Stimulated activated naive CD4-positive, alpha-beta T cell treated with Interleukin-2 at 50 U/mL for 16 hours (primary cell): ENCODE results near the gene MEIKIN.
"Not testable (repeated sequence)": the region's sequence is repeated elsewhere in the genome, so short reads cannot be mapped to it uniquely, and the experiment has no call there.

Source experiments
- DNase-seq: peaks from one replicate; lab custom pipeline; 2025; lab: John Stamatoyannopoulos, UW

MEIKIN gene

DNA sequence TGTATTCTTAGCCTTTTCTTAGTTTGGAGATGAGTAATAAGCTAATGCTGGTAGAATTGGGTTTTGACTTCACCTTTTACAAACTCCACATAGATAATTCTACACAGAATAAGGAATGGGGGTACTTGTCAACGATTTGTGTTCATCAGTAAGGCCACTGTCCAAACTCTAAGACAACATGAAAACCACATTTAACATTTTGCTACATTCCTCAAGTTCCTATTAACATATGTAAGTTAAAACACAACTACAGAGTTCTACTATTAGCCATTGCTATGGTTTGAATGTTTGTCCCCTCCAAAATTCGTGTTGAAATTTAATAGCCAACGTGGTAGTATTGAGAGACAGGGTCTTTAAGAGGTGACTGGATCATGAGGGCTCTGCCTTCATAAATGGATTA is 31.9 kb downstream of the MEIKIN start:
- DNase-seq, result no peak

DNA sequence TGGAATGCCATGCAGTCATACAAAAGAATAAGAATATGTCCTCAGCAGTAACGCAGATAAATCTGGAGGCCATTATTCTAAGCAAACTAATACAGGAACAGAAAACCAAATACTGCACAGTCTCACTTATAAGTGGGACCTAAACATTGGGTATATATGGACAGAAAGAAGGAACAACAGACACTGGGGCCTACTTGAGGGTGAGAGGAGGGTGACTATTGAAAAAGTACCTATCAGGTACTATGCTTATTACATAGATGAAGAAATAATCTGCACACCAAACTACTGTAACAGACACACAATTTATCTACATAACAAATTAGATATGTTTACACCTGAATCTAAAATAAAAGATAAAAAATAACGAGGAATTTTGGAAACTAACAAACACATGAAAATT is 38.8 kb downstream of the MEIKIN start:
- no peak for DNase-seq

DNA sequence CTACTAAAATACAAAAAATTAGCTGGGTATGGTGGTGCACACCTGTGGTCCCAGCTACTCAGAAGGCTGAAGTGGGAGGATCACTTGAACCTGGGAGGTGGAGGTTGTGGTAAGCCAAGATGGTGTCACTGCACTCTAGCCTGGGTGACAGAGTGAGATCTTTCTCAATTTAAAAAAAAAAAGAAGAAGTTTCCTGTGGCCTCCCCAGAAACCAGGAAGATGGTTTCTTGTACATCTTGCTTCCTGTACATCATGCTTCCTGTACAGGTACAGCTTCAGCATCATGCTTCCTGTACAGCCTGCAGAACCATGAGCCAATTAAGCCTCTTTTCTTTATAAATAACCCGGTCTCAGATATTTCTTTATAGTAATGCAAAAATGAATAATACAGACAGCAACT is 43.2 kb downstream of the MEIKIN start:
- DNase-seq, result not testable (repeated sequence)

DNA sequence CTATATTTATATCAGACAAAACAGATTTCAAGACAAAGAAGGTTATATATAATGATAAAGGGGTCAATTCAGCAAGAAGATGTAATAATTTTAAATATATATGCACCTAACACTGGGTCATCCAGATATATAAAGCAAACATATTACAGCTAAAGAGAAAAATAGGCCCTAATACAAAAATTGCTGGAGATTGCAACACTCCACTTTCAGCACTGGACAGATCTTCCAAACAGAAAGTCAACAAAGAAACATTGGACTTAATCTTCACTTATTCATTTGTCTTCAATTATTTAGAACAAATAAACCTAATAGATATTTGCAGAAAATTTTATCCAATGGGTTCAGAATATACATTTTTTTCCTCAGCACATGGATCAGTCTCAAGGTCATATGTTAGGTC is 45.8 kb downstream of the MEIKIN start:
- no peak for DNase-seq

DNA sequence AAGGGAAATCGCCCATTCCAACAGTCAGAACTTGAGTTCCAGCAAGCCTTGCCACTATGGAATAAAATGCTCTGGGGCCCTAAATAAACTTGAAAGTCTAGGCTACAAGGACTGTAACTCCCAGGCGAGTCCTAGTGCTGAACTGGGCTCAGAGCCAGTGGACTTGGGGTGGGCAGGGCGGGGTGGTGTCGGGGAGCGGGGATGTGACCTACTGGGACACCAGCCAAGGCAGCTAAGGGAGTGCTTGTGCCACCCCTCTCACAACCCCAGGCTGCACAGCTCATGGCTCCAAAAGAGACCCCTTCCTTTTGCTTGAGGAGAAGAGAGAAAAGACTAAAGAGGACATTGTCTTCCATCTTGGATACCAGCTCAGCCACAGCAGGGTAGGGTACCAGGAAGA is 61.5 kb downstream of the MEIKIN start:
- DNase-seq, result no peak

DNA sequence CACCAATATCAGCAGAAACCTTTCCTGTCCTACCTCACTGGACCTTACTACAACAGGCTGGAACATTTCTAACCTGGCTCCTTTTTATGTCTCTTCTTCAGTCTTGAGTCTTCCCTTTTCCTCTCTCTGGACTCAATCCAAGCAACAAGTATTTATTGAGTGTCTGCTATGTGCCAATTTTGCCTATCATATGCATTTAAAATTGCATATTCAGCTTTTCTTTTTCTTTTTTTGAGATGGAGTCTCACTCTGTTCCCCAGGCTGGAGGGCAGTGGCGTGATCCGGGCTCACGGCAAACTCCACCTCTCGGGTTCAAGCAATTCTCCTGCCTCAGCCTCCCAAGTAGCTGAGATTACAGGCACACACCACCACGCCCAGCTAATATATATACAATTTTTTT is 65.8 kb downstream of the MEIKIN start:
- no peak for DNase-seq

DNA sequence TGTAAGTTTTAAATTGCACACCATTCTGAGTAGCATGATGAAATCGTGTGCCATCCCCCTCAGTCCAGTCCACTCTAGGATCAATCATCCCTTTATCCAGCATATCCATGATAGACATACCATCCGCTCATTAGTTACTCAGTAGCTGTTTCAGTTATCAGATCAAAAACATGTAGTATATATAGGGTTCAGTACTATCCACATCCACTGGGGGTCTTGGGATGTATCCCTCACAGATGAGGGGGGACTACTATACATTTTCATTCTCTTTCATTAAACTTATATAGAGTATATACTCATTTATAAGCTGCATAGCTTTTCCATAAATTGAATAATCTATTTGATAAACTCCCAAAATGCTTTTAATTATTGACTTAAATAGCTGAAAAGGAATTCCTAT is 67.6 kb downstream of the MEIKIN start:
- DNase-seq, result no peak

DNA sequence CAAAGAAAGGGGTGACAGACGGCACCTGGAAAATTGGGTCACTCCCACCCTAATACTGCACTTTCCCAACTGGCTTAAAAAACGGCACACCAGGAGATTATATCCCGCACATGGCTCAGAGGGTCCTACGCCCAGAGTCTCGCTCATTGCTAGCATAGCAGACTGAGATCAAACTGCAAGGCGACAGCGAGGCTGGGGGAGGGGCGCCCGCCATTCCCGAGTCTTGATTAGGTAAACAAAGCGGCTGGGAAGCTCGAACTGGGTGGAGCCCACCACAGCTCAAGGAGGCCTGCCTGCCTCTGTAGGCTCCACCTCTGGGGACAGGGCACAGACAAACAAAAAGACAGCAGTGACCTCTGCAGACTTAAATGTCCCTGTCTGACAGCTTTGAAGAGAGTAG is 74.2 kb downstream of the MEIKIN start:
- DNase-seq, result not testable (repeated sequence)

DNA sequence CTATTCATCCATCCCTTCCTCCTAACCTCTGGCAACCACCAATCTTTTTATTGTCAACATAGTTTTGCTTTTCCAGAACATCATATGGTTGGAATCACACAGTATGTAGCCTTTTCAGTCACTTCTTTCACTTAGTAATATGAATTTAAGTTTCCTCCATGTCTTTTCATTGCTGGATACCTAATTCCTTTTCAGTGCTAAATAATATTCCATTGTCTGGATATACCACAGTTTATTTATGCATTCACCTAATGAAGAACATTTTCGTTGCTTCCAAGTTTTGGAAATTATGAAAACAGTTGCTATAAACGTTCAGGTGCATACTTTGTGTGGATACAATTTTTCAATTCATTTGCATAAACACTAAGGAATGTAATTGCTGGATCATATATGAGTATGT is 77.9 kb downstream of the MEIKIN start:
- DNase-seq, result no peak

DNA sequence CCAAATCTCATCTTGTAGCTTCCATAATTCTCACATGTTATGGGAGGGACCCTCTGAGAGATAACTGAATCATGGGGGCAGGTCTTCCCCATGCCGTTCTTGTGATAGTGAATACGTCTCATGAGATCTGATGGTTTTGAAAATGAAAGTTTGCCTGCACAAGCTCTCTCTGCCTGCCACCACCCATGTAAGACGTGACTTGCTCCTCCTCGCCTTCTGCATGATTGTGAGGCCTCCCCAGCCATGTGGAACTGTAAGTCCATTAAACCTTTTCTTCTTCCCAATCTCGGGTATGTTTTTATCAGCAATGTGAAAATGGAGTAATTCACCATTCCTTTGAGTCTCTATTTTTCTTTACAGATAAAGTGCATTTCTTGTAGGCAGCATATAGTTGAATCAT is 81.8 kb downstream of the MEIKIN start:
- no peak for DNase-seq

DNA sequence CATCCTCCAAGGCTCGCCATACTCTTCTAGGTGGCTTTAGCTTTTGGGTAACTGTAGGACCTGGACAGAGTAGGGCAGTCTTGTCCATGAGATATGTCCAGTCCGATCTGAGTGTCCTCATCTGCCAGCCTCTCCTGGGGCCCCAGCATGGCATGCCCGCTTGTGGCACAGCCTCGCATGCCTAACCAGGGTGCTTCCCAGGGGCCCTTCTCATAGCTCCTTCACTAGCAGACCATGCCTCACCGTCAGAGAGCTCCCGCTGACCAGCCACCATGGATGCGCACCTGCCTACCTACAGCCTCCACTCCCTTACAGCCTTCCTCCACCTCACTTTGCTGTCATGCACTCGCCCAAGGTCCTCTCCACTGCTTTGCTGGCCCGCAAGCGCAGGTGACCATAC is 88.1 kb downstream of the MEIKIN start:
- no peak for DNase-seq

DNA sequence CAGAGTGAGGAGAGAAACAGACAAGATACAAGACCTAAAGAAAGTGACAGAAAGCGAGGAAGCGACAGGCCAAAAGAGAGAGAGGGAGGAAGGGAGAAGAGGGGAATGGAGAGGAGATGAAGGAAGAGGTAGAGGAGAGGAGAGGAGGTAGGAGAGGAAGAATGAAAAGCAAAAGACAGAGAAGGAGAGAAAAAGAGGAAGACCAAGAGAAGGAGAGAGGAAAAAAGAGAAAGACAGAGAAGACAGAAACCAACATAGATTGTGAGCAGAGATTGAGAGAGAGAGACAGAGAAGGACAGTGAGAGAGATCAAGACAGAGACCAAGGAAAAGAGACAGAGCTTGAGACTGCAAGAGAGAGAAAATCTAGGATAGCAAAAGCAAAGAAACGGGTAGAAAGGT is 90.0 kb downstream of the MEIKIN start:
- no peak for DNase-seq

DNA sequence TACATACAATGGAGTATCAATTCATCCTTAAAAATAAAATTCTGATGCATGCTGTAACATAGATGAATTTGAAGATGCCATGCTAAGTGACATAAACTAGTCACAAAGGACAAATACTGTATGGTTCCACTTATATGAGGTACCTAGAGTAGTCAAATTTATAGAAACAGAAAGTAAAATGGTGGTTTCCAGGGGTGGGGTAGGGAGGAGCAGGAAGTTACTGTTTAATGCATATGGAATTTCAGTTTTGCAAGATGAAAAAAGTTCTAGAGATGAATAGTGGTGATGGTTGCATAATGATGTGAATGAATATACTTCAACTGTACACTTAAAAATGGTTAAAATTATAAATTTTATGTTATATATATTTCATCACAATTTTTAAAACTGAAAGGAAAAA is 91.3 kb downstream of the MEIKIN start:
- no peak for DNase-seq

DNA sequence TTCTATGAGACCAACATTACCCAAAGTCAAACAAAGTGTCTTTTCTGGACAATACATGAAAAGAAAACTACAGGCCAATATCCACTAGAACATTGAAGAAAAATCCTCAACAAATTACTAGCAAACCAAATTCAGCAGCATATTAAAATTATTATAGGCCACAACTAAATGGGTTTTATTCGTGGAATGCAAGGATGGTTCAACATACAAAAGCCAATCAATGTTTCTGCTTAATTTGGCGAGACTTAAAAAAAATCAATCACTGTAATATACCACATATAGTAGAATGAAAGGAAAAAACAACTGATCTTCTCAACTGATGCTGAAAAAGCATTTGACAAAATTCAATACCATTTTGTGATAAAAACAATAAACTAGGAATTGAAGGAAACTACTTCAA is 96.8 kb downstream of the MEIKIN start:
- DNase-seq, result no peak

DNA sequence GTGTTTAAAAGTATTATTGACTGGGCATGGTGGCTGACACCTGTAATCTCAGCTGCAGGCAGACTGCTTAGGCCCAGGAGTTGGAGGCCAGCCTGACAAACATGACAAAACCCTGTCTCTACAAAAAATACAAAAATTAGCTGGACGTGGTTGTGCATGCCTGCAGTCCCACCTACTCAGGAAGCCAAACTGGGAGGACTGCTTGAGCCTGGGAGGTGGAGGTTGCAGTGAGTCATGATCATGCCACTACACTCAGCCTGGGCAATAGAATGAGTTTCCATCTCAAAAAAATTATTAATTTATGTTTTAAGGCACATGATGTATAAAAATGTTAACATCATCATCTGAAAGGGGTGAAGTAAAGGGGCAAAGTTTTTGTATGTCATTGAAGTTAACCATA is 98.9 kb downstream of the MEIKIN start:
- DNase-seq, result no peak

DNA sequence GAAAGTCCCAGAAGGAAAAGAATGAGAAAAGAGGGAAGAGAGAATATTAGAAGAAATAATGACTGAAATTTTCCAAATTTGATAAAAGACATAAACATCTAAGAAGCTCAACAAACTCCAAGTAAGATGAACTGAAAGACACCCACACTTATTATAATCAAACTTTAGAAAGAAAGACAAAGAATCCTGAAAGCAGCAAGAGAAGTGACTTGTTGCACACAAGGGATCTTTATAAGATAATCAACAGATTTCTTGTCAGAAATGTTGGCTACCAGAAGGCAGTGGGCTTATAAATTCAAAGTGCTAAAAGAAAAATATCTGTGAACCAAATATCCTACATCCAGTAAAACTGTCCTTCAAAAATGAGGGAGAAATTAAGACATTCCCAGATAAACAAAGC is 99.6 kb downstream of the MEIKIN start:
- DNase-seq, result no peak

DNA sequence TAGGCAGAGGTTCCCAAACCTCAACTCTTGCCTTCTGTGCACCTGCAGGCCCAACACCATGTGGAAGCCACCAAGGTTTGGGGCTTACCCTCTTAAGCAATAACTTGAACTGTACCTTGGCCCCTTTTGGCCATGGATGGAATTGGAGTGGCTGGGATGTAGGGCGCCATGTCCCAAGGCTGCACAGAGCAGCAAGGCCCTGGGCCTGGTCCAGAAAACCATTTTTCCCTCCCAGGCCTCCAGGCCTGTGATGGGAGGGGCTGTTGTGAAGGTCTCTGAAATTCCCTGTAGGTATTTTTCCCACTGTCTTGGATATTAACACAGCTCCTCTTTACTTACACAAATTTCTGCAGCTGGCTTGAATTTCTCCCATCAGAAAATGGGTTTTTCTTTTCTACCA is 102.5 kb downstream of the MEIKIN start:
- DNase-seq, result not testable (repeated sequence)

DNA sequence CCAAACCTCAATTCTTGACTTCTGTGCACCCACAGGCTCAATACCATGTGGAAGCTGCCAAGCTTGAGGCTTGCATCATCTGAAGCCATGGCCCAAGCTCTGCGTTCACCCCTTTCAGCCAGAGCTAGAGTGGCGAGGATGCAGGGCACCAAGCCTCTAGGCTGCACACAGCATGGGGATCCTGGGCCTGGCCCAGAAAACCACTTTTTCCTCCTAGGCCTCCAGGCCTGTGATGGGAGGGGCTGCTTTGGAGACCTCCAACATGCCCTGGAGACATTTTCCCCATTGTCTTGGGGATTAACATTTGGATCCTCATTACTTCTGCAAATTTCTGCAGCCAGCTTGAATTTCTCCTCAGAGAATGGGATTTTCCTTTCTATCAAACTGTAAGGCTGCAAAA is 112.8 kb downstream of the MEIKIN start:
- not testable (repeated sequence) for DNase-seq

DNA sequence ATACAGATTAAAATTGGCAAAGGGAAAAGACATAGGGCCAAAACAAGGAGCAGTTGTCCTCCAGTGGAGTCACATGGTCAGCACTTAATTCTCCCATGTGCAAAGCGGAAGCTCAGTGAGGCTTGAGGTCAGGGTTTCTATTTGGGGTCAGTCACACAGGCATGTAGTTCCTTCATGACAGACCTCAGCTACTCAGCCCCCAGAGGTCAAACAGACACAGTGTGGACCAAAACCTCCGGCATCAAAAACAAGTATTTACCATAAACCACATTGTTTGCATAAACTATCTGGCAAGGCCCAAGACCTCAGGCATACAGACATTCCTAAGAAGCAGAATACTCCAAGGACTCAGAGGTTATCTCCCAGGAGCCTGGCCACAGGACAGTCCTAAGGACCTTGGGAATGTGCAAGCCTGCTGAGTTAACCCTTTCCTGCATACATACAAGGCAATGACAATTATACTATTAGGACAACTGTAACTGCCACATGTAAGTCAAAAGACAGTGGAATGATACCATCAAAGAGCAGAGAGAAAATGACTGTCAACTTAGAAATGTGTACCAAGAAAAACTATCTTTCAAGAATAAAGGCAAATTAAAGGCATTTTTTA is 120.0 kb downstream of the MEIKIN start:
- DNase-seq, result no peak

DNA sequence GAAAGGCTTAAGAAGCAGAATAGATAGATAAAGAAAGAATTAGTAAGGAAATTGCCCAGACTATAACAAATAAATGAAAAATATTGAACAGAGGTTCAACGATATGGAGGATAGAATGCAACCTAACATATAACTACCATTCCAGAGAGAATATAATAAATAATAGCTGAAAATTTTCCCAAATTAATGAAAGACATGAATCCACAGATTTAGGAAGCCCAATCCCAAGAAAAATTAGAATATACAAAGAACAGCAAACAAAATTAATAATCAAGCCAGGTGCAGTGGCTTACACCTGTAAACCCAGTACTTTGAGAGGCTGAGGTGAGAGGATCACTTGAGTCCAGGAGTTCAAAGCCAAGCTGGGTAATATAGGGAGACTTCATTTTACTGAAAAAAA is 120.8 kb downstream of the MEIKIN start:
- no peak for DNase-seq

DNA sequence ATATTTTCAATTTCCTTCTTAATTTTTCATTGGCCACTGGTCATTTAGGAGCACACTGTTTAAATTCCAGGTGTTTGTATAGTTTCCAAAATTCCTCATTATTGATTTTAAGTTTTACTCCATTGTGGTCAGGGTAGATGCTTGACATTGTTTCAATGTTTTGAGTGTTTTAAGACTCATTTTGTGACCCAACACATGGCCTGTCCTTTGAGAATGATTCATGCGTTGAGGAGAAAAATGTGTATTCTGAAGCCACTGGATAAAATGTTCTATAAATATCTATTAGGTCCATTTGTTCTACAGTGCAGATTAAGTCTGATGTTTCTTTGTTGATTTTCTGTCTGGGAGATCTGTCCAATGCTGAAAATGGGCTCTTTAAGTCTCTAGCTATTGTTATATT is 124.2 kb downstream of the MEIKIN start:
- no peak for DNase-seq

DNA sequence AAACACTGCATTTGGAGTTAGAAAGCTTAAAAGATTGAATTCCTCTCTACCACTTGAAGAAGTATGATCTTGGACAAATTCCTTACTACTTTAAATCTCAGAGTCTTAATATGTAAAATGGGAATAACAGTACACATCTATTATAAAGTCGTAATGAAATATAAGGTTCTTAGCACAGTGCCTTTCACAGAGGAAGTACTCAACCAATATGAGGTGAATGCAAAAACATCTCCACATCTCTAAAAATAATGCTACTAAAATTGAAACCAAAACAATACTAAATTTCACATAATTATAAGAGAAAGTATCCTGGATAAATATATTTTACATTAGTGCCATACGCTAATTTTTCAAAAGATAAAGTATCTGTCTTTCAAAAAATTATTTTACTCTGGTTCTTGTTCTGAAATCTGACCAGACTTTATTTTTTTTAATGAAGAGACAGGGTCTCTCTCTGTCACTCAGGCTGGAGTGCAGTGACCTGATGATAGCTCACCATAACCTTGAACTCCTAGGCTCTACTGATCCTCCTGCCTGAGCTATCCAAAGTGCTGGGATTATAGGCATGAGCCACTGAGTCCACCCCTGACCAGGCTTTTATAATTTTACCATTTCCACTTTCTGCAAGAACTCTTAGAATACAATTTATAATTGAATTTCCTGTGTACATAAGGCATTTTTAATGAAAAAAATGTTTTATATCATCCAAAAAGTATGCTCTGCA is 127.3 kb downstream of the MEIKIN start:
- DNase-seq, result no peak

DNA sequence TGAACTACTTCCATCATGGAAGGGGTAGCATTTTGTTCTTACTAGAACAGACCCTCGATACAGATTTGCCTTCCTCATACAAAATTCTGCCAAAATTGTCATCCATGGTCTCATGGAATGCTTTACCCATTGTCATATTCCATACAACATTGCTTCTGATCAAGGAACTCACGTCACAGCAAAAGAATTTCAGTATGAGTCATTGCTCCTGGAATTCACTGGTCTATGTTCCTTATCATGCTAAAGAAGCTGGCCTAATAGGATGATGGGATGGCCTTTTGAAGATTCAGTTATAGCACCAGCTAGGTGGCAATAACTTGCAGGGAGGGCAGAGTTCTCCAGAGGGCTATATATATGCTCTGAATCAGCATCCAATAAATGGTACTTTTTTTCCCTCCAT is 130.5 kb downstream of the MEIKIN start:
- DNase-seq, result no peak
